TTC549 (cell line): Measurements from ENCODE around the gene ABCA6.
"Not testable (repeated sequence)": the region's sequence is repeated elsewhere in the genome, so short reads cannot be mapped to it uniquely, and the experiment has no call there.

Source experiments
- FAIRE-seq: peaks from 2 replicates; lab custom pipeline; 2012; peaks lifted over from hg19 to GRCh38; lab: Jason Lieb, UNC

The ABCA6 gene

DNA sequence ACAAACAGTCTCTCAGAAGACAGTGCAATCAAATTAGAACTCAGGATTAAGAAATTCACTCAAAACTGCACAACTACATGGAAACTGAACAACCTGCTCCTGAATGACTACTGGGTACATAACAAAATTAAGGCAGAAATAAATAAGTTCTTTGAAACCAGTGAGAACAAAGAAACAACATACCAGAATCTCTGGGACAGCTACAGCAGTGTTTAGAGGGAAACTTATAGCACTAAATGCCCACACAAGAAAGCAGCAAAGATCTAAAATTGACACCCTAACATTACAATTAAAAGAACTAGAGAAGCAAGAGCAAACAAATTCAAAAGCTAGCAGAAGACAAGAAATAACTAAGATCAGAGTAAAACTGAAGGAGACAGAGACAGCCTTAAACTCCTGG, 68.3 kb downstream of the ABCA6 start:
- not testable (repeated sequence) for FAIRE-seq

DNA sequence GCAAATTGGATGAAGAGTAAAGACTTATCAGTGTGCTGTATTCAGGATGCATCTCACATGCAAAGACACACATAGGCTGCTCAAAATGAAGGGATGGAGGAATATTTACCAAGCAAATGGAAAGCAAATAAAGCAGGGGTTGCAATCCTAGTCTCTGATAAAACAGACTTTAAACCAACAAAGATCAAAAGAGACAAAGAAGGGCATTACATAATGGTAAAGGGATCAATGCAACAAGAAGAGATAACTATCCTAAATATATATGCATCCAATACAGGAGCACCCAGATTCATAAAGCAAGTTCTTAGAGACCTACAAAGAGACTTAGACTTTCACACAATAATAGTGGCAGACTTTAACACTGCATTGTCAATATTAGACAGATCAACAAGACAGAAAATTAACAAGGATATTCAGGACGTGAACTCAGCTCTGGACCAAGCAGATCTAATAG, 68.9 kb downstream of the ABCA6 start:
- FAIRE-seq: not testable (repeated sequence)

GRCh38 chr17:69071233-69071586, 70.5 kb downstream of the ABCA6 start:
- FAIRE-seq: not testable (repeated sequence)

DNA sequence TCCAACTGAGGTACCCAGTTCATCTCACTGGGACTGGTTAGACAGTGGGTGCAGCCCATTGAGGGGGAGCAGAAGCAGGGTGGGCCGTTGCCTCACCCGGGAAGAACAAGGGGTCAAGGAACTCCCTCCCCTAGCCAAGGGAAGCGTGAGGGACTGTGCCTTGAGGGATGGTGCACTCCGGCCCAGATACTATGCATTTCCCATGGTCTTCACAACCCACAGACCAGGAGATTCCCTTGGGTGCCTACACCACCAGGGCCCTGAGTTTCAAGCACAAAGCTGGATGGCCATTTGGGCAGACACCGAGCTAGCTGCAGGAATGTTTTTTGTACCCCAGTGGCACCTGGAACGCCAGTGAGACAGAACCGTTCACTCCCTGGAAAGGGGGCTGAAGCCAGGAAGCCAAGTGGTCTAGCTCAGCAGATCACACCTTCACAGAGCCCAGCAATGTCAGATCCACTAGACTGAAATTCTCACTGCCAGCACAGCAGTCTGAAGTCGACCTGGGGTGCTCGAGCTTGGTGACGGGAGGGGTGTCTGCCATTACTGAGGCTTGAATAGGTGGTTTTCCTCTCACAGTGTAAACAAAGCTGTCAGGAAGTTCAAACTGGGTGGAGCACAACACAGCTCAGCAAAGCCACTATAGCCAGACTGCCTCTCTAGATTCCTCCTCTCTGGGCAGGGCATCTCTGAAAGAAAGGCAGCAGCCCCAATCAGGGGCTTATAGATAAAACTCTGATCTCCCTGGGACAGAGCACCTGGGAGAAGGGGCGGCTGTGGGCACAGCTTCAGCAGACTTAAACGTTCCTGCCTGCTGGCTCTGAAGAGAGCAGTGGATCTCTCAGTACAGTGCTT, 71.1 kb downstream of the ABCA6 start:
- FAIRE-seq: not testable (repeated sequence)

- no peak for FAIRE-seq
Measured at GRCh38 chr17:69069226-69069750, 72.4 kb downstream of the ABCA6 start.

DNA sequence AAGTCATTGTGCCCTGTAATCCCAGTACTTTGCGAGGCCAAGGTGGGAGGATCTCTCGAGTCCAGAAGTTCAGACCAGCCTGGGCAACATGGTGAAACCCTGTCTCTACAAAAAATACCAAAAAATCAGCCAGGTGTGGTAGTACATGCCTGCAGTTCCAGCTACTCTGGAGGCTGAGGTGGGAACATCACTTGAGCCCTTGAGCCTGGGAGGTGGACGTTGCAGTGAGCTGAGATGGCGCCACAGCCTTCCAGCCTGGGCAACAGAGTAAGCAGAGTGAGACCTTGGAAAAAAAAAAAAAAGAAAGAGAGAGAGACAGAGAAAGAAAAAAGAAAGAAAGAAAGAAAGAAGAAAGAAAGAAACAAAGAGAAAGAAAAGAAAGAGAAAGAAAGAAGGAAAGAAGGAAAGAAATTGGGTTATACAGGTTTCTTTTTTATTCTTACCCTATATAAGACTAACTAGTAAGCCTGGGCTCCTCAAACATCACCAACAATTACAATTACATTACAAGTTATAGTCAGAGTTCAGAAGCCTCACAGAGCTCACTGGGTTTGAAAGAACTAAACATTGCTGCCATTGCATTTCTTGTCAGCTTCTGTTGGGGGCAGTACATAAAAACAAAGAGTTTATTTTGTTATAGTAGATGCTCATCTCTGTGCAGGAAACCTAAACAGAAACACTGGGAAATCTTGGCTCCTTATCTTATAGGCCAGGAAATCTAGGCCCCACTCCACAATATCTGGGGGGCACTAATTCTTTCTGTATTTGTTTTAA, 74.2 kb downstream of the ABCA6 start:
- no peak for FAIRE-seq

- no peak for FAIRE-seq
Measured at GRCh38 chr17:69066482-69066881, 75.2 kb downstream of the ABCA6 start.

DNA sequence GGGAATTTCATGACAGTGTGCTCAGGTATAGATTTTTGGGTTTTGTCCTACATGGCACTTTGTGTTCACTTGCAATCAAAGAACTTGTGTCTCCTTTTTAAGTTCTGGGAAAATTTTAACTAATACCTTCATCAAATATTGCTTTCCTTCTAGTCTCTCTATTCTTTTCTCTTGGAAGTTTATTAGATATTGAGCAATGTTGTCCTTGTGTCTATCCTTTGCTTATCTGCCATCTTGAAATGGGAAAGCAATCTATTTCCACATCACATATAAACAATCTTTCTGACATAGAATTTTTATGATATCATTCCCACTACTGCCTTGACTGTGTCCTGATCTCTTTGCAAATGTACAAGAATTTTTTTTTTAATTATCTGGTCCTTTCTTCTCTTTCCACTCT, 76.6 kb downstream of the ABCA6 start:
- FAIRE-seq: no peak

GRCh38 chr17:69064476-69064875, 77.2 kb downstream of the ABCA6 start:
- no peak for FAIRE-seq

DNA sequence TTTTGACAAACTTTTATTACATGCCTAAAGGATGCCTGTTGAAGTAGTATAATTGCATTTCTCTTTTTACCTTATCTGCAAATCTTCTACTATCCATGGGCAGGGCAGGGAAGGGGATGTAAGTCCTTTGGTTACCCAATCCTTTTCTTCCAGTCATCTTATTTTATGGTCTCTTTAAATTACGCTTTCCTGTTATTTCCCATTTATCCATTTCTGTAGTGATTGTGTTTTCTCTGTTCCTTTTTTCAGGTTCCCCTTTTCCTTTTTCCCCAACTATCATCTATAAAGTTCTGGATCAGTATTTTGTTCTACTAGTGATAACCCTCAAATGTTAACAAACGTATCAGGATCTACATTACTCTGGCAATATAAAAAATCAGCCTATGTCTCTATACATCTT, 77.7 kb downstream of the ABCA6 start:
- FAIRE-seq: no peak

- no peak for FAIRE-seq
Measured at GRCh38 chr17:69062860-69063581, 78.7 kb downstream of the ABCA6 start.

GRCh38 chr17:69061721-69062556, 79.8 kb downstream of the ABCA6 start:
- no peak for FAIRE-seq

DNA sequence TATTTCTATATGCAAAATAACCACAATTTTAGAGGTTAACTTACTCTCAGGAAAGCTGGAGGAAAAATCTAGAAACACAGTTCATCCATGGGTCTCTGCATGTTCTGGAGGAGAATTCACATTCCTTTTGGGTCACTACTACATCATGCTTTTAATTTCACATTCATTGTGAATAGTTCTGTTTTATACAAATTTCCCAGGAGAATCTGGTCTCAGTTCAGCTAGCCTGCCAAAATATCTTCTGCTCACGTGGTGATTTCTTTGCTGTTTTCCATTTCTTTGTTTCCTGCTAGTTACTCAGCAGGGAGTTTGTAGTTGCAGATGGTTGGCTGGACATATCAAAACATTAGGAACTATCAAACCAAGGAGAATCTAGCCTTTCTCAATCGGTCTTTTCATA, 80.9 kb downstream of the ABCA6 start, which contains the start of gene ABCA9:
Gene ABCA9 (minus strand): TSS at position 106 of the 400 bp plus-strand sequence. CDS start 9,801 bp downstream, outside the sequence.
- no peak for FAIRE-seq

DNA sequence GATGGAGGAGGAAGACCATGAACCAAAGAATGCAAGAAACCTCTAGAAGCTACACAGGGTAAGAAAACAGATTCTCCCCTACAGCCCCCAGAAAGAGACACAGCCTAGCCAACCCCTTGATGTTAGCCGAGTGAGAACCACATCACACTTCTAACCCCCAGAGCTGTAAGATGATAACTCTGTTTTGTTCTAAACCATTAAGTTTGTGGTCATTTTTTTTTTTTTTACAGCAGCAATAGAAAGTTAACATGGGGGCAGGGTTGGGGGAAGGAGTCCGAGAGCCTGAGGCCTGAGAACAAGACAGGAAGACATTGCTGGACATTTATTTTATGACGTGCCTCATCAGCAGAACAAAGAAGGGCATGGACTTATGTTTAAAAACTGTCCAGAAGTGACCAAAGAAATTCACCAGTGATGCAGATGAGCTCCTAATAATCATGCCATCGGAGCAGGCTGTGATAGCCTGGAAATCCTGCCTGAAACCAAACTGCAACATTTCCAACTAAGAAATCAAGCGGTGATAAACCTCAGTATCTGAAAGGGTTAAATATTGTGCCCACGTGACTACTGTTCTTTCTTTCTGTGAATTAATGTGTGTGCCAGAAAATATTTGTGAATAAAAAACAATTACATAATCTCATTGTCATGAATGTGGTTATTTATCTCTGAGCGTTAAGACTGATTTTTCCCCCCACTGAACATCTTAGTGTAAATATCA, 82.1 kb downstream of the ABCA6 start:
- no peak for FAIRE-seq

GRCh38 chr17:69058165-69058564, 83.5 kb downstream of the ABCA6 start:
- FAIRE-seq: no peak

DNA sequence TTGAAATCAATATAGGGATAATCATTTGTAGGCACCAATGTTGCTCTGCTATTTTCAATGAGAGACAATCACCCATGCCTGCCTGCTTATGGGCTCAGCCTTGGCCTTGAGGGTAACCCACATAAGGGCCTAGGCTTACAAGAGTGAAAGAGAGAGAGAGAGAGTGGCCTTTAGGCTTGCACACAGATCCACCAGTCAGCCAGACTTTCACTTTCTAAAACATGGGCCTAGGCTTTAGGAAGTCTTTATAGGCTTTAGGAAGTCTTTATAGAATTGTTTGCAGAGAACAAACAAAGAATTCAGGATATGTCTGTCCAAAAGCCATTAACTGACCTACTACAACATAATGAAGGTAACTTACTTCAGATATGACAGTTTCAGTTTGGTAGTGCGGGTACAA, 84.4 kb downstream of the ABCA6 start:
- FAIRE-seq: no peak

DNA sequence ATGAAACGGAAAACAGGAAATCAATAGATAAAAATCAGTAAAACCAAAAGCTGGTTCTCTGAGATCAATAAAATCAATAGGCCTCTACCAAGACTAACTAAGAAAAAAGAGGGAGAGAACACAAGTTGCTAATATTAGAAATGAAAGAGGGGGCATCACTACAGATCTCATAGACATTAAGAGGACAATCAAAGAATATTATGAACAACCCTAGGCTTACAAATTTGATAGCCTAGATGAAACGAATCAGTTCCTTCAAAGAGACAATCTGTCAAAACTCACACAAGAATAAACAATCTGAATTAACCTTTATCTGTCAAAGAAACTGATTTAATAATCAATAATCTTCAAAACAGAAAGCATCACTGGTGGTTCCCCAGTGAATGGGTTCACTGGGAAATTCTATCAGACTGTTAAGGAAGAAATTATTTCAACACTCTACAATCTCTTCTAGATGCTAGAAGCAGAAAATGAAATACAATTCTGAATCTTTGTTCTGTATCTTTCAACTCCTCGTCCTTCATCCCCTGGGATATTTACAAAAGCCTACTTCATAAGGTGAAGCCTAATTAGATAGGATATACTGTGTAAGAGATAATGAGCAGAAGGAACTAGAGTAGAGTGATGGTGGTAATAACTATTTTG, 85.4 kb downstream of the ABCA6 start:
- no peak for FAIRE-seq

GRCh38 chr17:69055334-69055733, 86.4 kb downstream of the ABCA6 start:
- no peak for FAIRE-seq

DNA sequence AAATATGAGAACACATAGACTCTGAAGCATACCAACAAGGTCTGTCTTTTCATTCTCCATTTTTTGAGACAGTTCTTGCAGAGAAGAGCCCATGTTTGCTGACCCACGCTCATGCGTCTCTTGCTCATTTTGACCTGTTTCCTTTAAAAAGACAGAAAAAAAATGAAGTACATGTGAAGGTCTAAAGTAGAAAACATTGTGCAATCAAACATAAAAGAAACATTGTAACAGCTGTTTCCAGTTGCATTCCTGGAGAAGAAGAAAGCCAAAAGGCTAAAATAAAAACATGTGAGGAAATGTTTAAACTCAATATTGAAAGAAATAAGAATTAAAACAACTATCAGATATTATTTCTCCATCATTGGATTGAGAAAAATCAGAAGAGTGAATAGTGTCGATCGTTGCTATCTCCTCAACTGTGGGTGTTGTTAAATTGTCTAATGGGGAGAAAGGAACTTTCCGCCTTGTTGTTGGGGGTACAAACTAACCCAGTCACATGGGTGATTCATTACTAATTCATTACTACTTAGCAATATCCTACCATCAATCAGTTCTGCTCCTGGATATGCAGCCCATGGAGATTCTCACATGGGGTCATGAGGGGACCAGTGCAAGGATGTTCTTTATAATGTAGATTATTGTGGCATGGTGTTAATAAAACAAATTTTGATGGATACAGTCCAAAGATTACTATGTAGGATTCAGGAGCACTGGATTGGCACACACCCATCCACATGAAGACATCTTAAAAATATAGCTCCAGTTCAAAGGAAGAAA, 90.5 kb downstream of the ABCA6 start:
- no peak for FAIRE-seq

DNA sequence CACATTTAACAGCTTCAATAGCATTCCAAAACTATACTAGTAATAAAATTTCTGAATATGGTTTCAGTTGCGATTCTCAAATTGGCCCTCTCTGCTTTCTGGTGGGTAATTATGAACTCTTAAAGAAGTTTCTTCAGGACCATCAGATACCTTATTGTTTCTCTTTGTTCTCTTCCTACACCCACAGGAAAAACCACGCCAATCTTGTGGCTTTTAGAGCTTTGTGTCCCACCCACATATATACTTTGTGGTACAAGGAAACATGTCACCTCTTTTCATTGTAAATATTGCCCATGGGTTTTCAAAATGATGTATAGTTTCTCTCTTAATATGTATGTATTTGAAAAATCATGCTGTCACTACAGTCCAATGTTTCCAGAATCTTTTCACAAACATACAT, 93.1 kb downstream of the ABCA6 start:
- no peak for FAIRE-seq
